Vagina (tissue), 2 donors: ENCODE data around the gene CASZ1.

ENCODE experiments used
- CTCF ChIP-seq, 3 experiments: fragments of 450-650 bp in 2 of 3; fragments of 200-600 bp in 1 of 3; sonication (generic) in 1 of 3; IDR thresholded peaks; one replicate each; pipeline ENCODE4 v1.5.1; 2017 to 2019; ENCODE audit warnings: antibody characterized with exemption in 3 of 3, mild to moderate bottlenecking in 2 of 3, moderate library complexity in 2 of 3
- POLR2AphosphoS5 ChIP-seq, 2 donors: sonication (generic); formaldehyde crosslinking; IDR thresholded peaks; one replicate each; pipeline ENCODE4 v1.9.0; 2017; ENCODE audit warnings: antibody characterized with exemption in 2 of 2, mild to moderate bottlenecking in 2 of 2, low read depth in 1 of 2; ENCODE audit not compliant: insufficient read depth in 1 of 2

DNA sequence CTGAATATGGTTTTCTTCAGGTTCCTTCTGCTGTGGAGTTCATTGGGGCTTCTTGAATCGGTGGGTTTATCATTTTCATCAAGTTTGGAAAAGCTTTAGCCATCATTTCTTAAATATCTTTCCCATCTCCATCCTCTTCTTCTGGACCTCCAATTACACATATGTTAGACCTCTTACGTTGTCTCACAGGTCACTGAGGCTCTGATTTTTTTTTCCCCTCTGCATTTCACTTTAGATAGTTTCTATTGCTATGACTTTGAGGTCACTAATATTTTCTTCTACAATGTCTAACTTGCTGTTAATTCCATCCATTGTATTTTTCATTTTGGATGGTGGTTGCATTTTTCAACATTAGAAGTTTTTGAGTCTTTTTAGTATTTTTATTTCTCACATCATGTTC is 47.3 kb upstream of the CASZ1 start:
- TF ChIP-seq CTCF (IDR thresholded peaks at IDR 0.05): no peak
- no peak for TF ChIP-seq POLR2AphosphoS5 (IDR thresholded peaks at IDR 0.05; ENCODE audit: insufficient read depth in 1 of 2, low read depth in 1 of 2)
